Stomach (tissue), 4 donors: ENCODE results near the gene MAPK14.
A peak's percentile ranks its signal among the peaks of the same experiment; 100 is the strongest.

Experiments used
- POLR2A ChIP-seq, 4 donors: fragments of 450-650 bp; IDR thresholded peaks; one replicate each; pipeline ENCODE4 v1.6.1; 2016; ENCODE audit warnings: antibody characterized with exemption in 4 of 4, control low read depth in 2 of 4, mild to moderate bottlenecking in 1 of 4, moderate library complexity in 1 of 4
- POLR2AphosphoS5 ChIP-seq, 3 donors: sonication (generic); formaldehyde crosslinking; IDR thresholded peaks; one replicate each; pipeline ENCODE4 v1.6.1; 2016; ENCODE audit warnings: antibody characterized with exemption in 3 of 3
- TF ChIP-seq, protein P1 (sequence below), 7 experiments: fragments of 450-650 bp in 4 of 7; fragments of 200-600 bp in 3 of 7; sonication (generic) in 3 of 7; IDR thresholded peaks; one replicate each; pipeline ENCODE4 v1.5.1; 2016 to 2019; ENCODE audit warnings: antibody characterized with exemption in 7 of 7, control low read depth in 2 of 7, mild to moderate bottlenecking in 1 of 7

- TF ChIP-seq, protein P1, sequence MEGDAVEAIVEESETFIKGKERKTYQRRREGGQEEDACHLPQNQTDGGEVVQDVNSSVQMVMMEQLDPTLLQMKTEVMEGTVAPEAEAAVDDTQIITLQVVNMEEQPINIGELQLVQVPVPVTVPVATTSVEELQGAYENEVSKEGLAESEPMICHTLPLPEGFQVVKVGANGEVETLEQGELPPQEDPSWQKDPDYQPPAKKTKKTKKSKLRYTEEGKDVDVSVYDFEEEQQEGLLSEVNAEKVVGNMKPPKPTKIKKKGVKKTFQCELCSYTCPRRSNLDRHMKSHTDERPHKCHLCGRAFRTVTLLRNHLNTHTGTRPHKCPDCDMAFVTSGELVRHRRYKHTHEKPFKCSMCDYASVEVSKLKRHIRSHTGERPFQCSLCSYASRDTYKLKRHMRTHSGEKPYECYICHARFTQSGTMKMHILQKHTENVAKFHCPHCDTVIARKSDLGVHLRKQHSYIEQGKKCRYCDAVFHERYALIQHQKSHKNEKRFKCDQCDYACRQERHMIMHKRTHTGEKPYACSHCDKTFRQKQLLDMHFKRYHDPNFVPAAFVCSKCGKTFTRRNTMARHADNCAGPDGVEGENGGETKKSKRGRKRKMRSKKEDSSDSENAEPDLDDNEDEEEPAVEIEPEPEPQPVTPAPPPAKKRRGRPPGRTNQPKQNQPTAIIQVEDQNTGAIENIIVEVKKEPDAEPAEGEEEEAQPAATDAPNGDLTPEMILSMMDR (IDR thresholded peaks at IDR 0.05) = no peak
- TF ChIP-seq POLR2AphosphoS5 (IDR thresholded peaks at IDR 0.05) = peak in 1 of 3 donors; percentile 36
- no peak for TF ChIP-seq POLR2A (IDR thresholded peaks at IDR 0.05)
Observed at GRCh38 chr6:36029464-36029863, 1.9 kb downstream of the MAPK14 start.
